ENCODE measurements around the gene SDK2. TPM values are rescaled to one million over a fixed set of nuclear protein-coding genes. Genes with fewer than 3 reads are reported as not detected.

The SDK2 gene
- total and polyA plus RNA-seq, 2 of the 4 experiments (the other 2 are of a cell fraction) = under 0.01 to 0.03 TPM

DNA sequence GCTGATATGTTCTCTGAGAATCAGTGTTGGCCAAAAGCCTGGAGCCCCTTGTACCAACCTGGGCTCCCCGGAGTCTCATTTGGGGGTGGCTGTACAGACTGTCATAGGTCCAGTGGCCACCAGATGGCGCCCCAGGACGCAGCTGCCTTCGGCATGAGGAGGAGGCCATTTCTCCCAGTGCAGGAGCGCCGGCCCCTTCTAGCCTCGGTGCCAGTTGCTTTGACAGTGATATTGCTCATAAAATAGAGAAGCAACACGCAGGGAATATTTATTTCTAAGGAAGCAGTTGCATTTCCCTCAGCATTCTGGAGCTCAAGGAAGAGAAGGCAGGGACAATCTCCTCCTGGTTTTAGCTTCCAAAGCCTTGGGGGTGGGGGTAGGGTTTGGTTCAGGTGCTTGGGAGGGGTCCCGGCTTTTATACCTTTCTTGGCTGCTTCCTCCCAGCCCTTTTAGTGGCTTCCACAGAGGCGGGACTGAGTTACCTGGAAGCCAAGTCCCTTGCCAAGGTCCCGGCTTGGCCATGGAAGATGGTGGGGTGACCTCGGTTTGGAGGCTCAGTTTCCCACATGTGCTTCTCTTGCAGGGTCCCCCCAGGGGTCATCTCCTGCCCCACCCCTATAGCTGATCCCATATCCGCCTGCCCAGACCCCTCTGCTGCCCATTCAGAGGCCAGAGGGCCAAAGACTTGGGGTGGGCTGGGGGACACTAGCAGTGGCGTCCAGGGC, 214.6 kb downstream of the SDK2 start:
- no peak overlapping the region for H4K5ac ChIP-seq (ENCODE audit: low read depth, low read length)
- no peak overlapping the region for H3K4me3 ChIP-seq (ENCODE audit: insufficient read depth, low read depth, low read length)
- H2BK5ac ChIP-seq (ENCODE audit: low read depth, low read length, poor library complexity, severe bottlenecking) = no peak overlapping the region
- ATAC-seq (ENCODE audit: low read depth) (peak; percentile 100), DNase-seq (peak; percentile 60)
- ChIA-PET POLR2A (ENCODE audit: unreplicated experiment) (no interaction called here), CTCF (interaction anchor here (0.6 to 1.6 kb wide), 7 partner anchors 9 to 771 kb away, joined by 3 to 7 read pairs (median 3); no protein-coding TSS in a partner anchor)
- no peak overlapping the region for H3K9ac ChIP-seq (ENCODE audit: low read depth, low read length)
- no peak overlapping the region for H3K23ac ChIP-seq (ENCODE audit: low read depth, low read length)
- intact Hi-C loops (cut with micrococcal nuclease) = loop anchor here (1.0 kb wide), 3 partner anchors 747 to 774 kb away; partner anchors contain the start of gene RPL38
- dilution Hi-C loops (cut with HindIII; ENCODE audit: low sequenced_read_pairs, unreplicated experiment) = no loop called here
- no peak overlapping the region for H3K56ac ChIP-seq (ENCODE audit: extremely low read depth, insufficient read depth, low read length)
- WGBS, 2 experiments (ENCODE audit: extremely low coverage in 2 of 2, insufficient read length in 1 of 2) = 19% methylated on average over 5 of the region's 14 CpGs; no CpG with 5 or more reads in 1 of the 2 experiments
- no peaks in the 10 kb centered on the region for H3K9me1 ChIP-seq (ENCODE audit: insufficient read depth, low read length)
- H3K4me1 ChIP-seq (ENCODE audit: control insufficient read depth, insufficient read depth, low read length) = no peaks in the 10 kb centered on the region
- H3K9me3 ChIP-seq (ENCODE audit: control insufficient read depth, insufficient read depth, low read length) = no peaks in the 10 kb centered on the region
- no peak overlapping the region for H3K4me2 ChIP-seq (ENCODE audit: low read depth, low read length)
- no peak overlapping the region for H4K8ac ChIP-seq (ENCODE audit: low read depth in 2 of 2, low read length in 2 of 2)
- H3K18ac ChIP-seq (ENCODE audit: low read depth, low read length) = no peak overlapping the region
- no peak overlapping the region for H2BK20ac ChIP-seq (ENCODE audit: low read depth, low read length)
- H3K36me3 ChIP-seq (ENCODE audit: control insufficient read depth, insufficient read depth, low read length) = no peaks in the 10 kb centered on the region
- no peak overlapping the region for H3K4ac ChIP-seq (ENCODE audit: low read depth, low read length)
- no peak overlapping the region for H2AK9ac ChIP-seq (replicated peaks; ENCODE audit: low read depth, low read length, poor library complexity)
- peak overlapping the region; percentile 44 for H2AFZ ChIP-seq (replicated peaks; ENCODE audit: low read length, poor library complexity)
- no peak overlapping the region for H3K27ac ChIP-seq (ENCODE audit: insufficient read depth, low read length)
- H3K14ac ChIP-seq (replicated peaks; ENCODE audit: low read depth, low read length) = no peak overlapping the region
- H2BK120ac ChIP-seq (ENCODE audit: low read depth, low read length) = no peak overlapping the region
- H3K79me1 ChIP-seq (ENCODE audit: low read depth in 1 of 2, low read length in 2 of 2) = no peaks in the 10 kb centered on the region
- H4K91ac ChIP-seq (ENCODE audit: insufficient read depth, low read depth, low read length) = no peak overlapping the region
- no peak overlapping the region for H2AK5ac ChIP-seq (ENCODE audit: low read depth, low read length)
- in situ Hi-C loops (cut with MboI; ENCODE audit: low sequenced_read_pairs) = loop anchor here (10.0 to 25.0 kb wide), 2 partner anchors 283 to 745 kb away; no protein-coding TSS in a partner anchor
- H3K27me3 ChIP-seq (ENCODE audit: control insufficient read depth, insufficient read depth, low read length) = no peaks in the 10 kb centered on the region
- no peaks in the 10 kb centered on the region for H4K20me1 ChIP-seq (ENCODE audit: insufficient read depth, low read length)
- no TSS peak for BruUV-seq (replicated peaks)
- no peak overlapping the region for H2BK15ac ChIP-seq (ENCODE audit: low read depth, low read length)
- TF ChIP-seq SMC3 (IDR thresholded peaks at IDR 0.05; ENCODE audit: low read depth, low read length) (peak; percentile 86), FOS (IDR thresholded peaks at IDR 0.05; ENCODE audit: low read depth, low read length) (no peak), CEBPB (IDR thresholded peaks at IDR 0.05; ENCODE audit: low read depth, low read length) (no peak), CHD1 (IDR thresholded peaks at IDR 0.05; ENCODE audit: low read depth, low read length) (no peak), RAD21 (IDR thresholded peaks at IDR 0.05; ENCODE audit: low read length) (peak; percentile 83), NFE2L2 (IDR thresholded peaks at IDR 0.05; ENCODE audit: low read depth, low read length) (no peak), MAFK (IDR thresholded peaks at IDR 0.05; ENCODE audit: low read depth, low read length) (no peak), RCOR1 (IDR thresholded peaks at IDR 0.05; ENCODE audit: insufficient replicate concordance, low read length) (no peak), RFX5 (IDR thresholded peaks at IDR 0.05; ENCODE audit: low read depth, low read length) (no peak), POLR2A (IDR thresholded peaks at IDR 0.05; ENCODE audit: low read depth, low read length) (no peak), MXI1 (IDR thresholded peaks at IDR 0.05; ENCODE audit: borderline replicate concordance, low read depth, low read length) (no peak), MAZ (IDR thresholded peaks at IDR 0.05; ENCODE audit: borderline replicate concordance, low read depth, low read length) (peak; percentile 47; the same call in 1 of the 2 replicates), BHLHE40 (IDR thresholded peaks at IDR 0.05; ENCODE audit: low read depth, low read length) (no peak)
- TF ChIP-seq, protein P1, sequence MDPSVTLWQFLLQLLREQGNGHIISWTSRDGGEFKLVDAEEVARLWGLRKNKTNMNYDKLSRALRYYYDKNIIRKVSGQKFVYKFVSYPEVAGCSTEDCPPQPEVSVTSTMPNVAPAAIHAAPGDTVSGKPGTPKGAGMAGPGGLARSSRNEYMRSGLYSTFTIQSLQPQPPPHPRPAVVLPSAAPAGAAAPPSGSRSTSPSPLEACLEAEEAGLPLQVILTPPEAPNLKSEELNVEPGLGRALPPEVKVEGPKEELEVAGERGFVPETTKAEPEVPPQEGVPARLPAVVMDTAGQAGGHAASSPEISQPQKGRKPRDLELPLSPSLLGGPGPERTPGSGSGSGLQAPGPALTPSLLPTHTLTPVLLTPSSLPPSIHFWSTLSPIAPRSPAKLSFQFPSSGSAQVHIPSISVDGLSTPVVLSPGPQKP (IDR thresholded peaks at IDR 0.05; ENCODE audit: borderline replicate concordance, low read depth, low read length) = no peak
- TF ChIP-seq, protein P2, sequence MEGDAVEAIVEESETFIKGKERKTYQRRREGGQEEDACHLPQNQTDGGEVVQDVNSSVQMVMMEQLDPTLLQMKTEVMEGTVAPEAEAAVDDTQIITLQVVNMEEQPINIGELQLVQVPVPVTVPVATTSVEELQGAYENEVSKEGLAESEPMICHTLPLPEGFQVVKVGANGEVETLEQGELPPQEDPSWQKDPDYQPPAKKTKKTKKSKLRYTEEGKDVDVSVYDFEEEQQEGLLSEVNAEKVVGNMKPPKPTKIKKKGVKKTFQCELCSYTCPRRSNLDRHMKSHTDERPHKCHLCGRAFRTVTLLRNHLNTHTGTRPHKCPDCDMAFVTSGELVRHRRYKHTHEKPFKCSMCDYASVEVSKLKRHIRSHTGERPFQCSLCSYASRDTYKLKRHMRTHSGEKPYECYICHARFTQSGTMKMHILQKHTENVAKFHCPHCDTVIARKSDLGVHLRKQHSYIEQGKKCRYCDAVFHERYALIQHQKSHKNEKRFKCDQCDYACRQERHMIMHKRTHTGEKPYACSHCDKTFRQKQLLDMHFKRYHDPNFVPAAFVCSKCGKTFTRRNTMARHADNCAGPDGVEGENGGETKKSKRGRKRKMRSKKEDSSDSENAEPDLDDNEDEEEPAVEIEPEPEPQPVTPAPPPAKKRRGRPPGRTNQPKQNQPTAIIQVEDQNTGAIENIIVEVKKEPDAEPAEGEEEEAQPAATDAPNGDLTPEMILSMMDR (conservative IDR thresholded peaks at IDR 0.05; ENCODE audit: low read depth, low read length) = peak; percentile 89
